DND-41 (cell line): ENCODE results near the gene ZDHHC11B.

Source experiments
- ATAC-seq: fragments of 200-7000 bp; cut with Tn5 transposase; 3 replicates; pipeline ENCODE4 v1.9.1; 2021; ENCODE audit warnings: low read depth; ENCODE audit not compliant: insufficient read depth
- DNase-seq: peaks from one replicate; pipeline ENCODE4 v3.0.0-alpha.2; 2020
- H2AFZ ChIP-seq: 2 replicates; pipeline ENCODE4 v1.6.0; 2012; ENCODE audit warnings: low read depth, low read length
- H3K27ac ChIP-seq: 2 replicates; pipeline ENCODE4 v1.5.1; 2012; ENCODE audit warnings: low read length, inconsistent platforms
- H3K27me3 ChIP-seq: fragments of 200-600 bp; sonication (generic); 2 replicates; pipeline ENCODE4 v1.6.0; 2012; ENCODE audit warnings: low read length, mild to moderate bottlenecking, inconsistent platforms; ENCODE audit not compliant: insufficient read depth, poor library complexity
- H3K36me3 ChIP-seq: 2 replicates; pipeline ENCODE4 v1.5.1; 2012; ENCODE audit warnings: low read length, inconsistent platforms; ENCODE audit not compliant: insufficient read depth
- H3K4me1 ChIP-seq: 2 replicates; pipeline ENCODE4 v1.5.1; 2012; ENCODE audit warnings: mild to moderate bottlenecking, low read length; ENCODE audit not compliant: insufficient read depth
- H3K4me2 ChIP-seq: 2 replicates; pipeline ENCODE4 v1.6.0; 2012; ENCODE audit warnings: mild to moderate bottlenecking, moderate library complexity, low read length, inconsistent platforms; ENCODE audit not compliant: insufficient read depth
- H3K4me3 ChIP-seq, 2 experiments: fragments of 200-600 bp in 1 of 2; shearing (Covaris generic) in 1 of 2; 2 replicates each; pipeline ENCODE4 v1.5.1; 2012 to 2016; ENCODE audit warnings: inconsistent platforms in 2 of 2, low read length in 2 of 2, mild to moderate bottlenecking in 2 of 2, low read depth in 1 of 2, moderate library complexity in 1 of 2
- H3K79me2 ChIP-seq: 2 replicates; pipeline ENCODE4 v1.6.0; 2012; ENCODE audit warnings: low read length, inconsistent platforms; ENCODE audit not compliant: insufficient read depth
- H3K9ac ChIP-seq: 2 replicates; pipeline ENCODE4 v1.6.0; 2012; ENCODE audit warnings: low read depth, mild to moderate bottlenecking, inconsistent platforms, low read length, moderate library complexity
- H3K9me3 ChIP-seq: 2 replicates; pipeline ENCODE4 v1.5.1; 2012; ENCODE audit warnings: low read length, moderate library complexity, mild to moderate bottlenecking, inconsistent platforms; ENCODE audit not compliant: insufficient read depth, severe bottlenecking
- H4K20me1 ChIP-seq: 2 replicates; pipeline ENCODE4 v1.6.0; 2012; ENCODE audit warnings: low read length; ENCODE audit not compliant: insufficient read depth
- CTCF ChIP-seq: IDR thresholded peaks from 2 replicates; pipeline ENCODE4 v1.5.1; 2012; ENCODE audit warnings: borderline replicate concordance, low read length, moderate library complexity, mild to moderate bottlenecking; ENCODE audit not compliant: poor library complexity, severe bottlenecking; ENCODE audit errors: extremely low read depth
- EZH2 ChIP-seq: IDR thresholded peaks from 3 replicates; pipeline ENCODE4 v1.6.1; 2012; ENCODE audit warnings: borderline replicate concordance, low read depth, mild to moderate bottlenecking, moderate library complexity, low read length, inconsistent platforms; ENCODE audit not compliant: severe bottlenecking

Gene ZDHHC11B

GRCh38 chr5:671459-672328 lies 112.8 kb downstream of the ZDHHC11B start:
- no peaks in the 10 kb centered on the region for H3K9me3 ChIP-seq
- ATAC-seq: peak; percentile 78
- no peak overlapping the region for H3K27ac ChIP-seq

GRCh38 chr5:670396-671270 lies 113.9 kb downstream of the ZDHHC11B start:
- ATAC-seq (no peak), DNase-seq (no peak)
- Histone ChIP-seq H3K27me3 (no peaks in the 10 kb centered on the region), H3K4me1 (no peaks in the 10 kb centered on the region), H3K27ac (no peak overlapping the region), H3K9me3 (no peaks in the 10 kb centered on the region), H3K36me3 (peaks cover 21% of the 10 kb centered on the region), H3K79me2 (no peaks in the 10 kb centered on the region), H2AFZ (no peak overlapping the region), H3K4me2 (no peak overlapping the region), H3K9ac (no peak overlapping the region), H4K20me1 (peaks cover 42% of the 10 kb centered on the region), H3K4me3 (no peak overlapping the region)
- no peak for TF ChIP-seq EZH2
- TF ChIP-seq CTCF: no peak

More at GRCh38 chr5:671459-672328, 112.8 kb downstream of the ZDHHC11B start:
- DNase-seq: peak; percentile 69
- Histone ChIP-seq H2AFZ (no peak overlapping the region), H3K79me2 (no peaks in the 10 kb centered on the region), H3K9ac (no peak overlapping the region), H3K4me2 (no peak overlapping the region), H3K36me3 (peaks cover 13% of the 10 kb centered on the region; the same call in 1 of the 2 replicates), H3K4me1 (no peaks in the 10 kb centered on the region), H4K20me1 (peaks cover 42% of the 10 kb centered on the region), H3K4me3 (no peak overlapping the region), H3K27me3 (no peaks in the 10 kb centered on the region)
- TF ChIP-seq CTCF (peak; percentile 85), EZH2 (no peak)

GRCh38 chr5:669842-670395 lies 114.6 kb downstream of the ZDHHC11B start:
- H4K20me1 ChIP-seq: peaks cover 46% of the 10 kb centered on the region
- no peaks in the 10 kb centered on the region for H3K27me3 ChIP-seq

More at GRCh38 chr5:669842-670395, 114.6 kb downstream of the ZDHHC11B start:
- DNase-seq (no peak), ATAC-seq (no peak)
- H3K9me3 ChIP-seq: no peaks in the 10 kb centered on the region
- no peak overlapping the region for H3K9ac ChIP-seq
- peaks cover 25% of the 10 kb centered on the region for H3K36me3 ChIP-seq
- no peaks in the 10 kb centered on the region for H3K79me2 ChIP-seq
- no peak overlapping the region for H3K4me3 ChIP-seq
- no peak overlapping the region for H3K4me2 ChIP-seq
- TF ChIP-seq CTCF: no peak
- no peak overlapping the region for H2AFZ ChIP-seq
- H3K4me1 ChIP-seq: no peaks in the 10 kb centered on the region
- no peak overlapping the region for H3K27ac ChIP-seq
